Measurements from ENCODE around the gene ERFL. TPM values are rescaled to one million over a fixed set of nuclear protein-coding genes. Genes with fewer than 3 reads are reported as not detected.
"Not testable (repeated sequence)": the region's sequence is repeated elsewhere in the genome, so short reads cannot be mapped to it uniquely, and the experiment has no call there.

ERFL gene
- total RNA-seq, 2 donors from 2014 or later: not detected

DNA sequence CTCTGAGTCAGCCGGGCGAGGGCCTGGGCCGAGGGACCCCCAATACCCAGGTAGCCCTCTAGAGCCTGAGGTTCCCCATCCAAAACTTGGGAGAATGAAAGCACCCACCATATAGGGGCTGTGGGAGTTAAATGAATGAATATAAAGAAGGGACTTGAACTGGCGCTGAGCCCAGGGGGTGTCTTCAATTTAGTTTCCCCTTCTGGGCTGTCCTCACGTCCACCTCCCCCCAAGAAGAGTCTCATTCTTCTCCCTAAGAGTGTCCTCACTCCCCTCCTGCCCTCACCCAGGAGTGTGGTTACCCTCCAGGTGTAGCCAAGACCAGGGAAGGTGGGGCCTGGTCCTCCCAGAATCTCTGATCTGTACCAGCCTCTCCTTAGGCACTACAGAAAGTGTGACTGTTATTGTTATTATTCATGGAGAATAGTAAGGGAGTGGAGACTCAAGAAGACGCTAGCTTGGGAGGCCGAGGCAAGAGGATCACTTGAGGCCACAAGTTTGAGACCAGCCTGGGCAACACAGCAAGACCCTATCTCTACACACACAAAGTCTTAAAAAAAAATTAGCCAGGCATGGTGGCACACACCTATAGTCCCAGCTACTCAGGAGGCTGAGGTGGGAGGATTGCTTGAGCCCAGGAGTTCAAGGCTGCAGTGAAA lies 48.5 kb downstream of the ERFL start:
- Histone ChIP-seq H3K4me3 (no peak overlapping the region), H3K27me3 (no peaks in the 10 kb centered on the region), H3K9me3 (no peaks in the 10 kb centered on the region), H3K27ac (no peak overlapping the region), H3K4me1 (peaks cover 3% of the 10 kb centered on the region), H3K36me3 (replicated peaks in 1 of 2; ENCODE audit: insufficient read depth in 1 of 2, low read depth in 2 of 2) (no peaks in the 10 kb centered on the region)
- ATAC-seq (no peak), DNase-seq (no peak)
- no peak for TF ChIP-seq POLR2A (IDR thresholded peaks at IDR 0.05)
- TF ChIP-seq, protein P1, sequence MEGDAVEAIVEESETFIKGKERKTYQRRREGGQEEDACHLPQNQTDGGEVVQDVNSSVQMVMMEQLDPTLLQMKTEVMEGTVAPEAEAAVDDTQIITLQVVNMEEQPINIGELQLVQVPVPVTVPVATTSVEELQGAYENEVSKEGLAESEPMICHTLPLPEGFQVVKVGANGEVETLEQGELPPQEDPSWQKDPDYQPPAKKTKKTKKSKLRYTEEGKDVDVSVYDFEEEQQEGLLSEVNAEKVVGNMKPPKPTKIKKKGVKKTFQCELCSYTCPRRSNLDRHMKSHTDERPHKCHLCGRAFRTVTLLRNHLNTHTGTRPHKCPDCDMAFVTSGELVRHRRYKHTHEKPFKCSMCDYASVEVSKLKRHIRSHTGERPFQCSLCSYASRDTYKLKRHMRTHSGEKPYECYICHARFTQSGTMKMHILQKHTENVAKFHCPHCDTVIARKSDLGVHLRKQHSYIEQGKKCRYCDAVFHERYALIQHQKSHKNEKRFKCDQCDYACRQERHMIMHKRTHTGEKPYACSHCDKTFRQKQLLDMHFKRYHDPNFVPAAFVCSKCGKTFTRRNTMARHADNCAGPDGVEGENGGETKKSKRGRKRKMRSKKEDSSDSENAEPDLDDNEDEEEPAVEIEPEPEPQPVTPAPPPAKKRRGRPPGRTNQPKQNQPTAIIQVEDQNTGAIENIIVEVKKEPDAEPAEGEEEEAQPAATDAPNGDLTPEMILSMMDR (IDR thresholded peaks at IDR 0.05): no peak
- WGBS, 2 donors: 50 to 58% methylated on average over 7 of the region's 7 CpGs
- intact Hi-C loops (cut with DNase I): loop anchor here (5.0 kb wide), 2 partner anchors 58 to 78 kb away; partner anchors contain the start of gene RABAC1

DNA sequence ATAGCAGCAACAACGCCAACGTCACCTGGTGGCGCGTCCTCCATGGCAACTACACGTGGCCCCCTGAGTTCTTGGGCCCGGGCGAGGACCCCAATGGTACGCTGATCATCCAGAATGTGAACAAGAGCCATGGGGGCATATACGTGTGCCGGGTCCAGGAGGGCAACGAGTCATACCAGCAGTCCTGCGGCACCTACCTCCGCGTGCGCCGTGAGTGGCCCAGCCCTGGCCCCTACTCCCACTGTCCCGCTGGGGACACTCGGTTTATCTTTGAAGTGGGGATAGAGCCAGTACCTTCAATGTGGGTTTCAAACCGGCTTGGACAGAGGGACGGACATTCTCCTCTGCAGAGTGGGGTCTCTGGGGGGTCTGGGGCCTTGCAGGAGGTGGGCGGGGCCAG lies 49.2 kb downstream of the ERFL start:
- Histone ChIP-seq H3K27me3 (no peaks in the 10 kb centered on the region), H3K4me3 (no peak overlapping the region), H3K27ac (no peak overlapping the region), H3K4me1 (no peaks in the 10 kb centered on the region), H3K9me3 (no peaks in the 10 kb centered on the region), H3K36me3 (replicated peaks in 1 of 2; ENCODE audit: insufficient read depth in 1 of 2, low read depth in 2 of 2) (no peaks in the 10 kb centered on the region)
- DNase-seq: no peak
- TF ChIP-seq POLR2A (IDR thresholded peaks at IDR 0.05): no peak
- TF ChIP-seq, protein P1 (IDR thresholded peaks at IDR 0.05): no peak
- WGBS, 2 donors: 65 to 81% methylated on average over 8 to 21 of the region's 21 CpGs
- no peak for ATAC-seq
- intact Hi-C loops (cut with DNase I): loop anchor here (5.0 kb wide), 2 partner anchors 58 to 78 kb away; partner anchors contain the start of gene RABAC1

GRCh38 chr19:41877916-41878905 lies 50.0 kb downstream of the ERFL start:
- Histone ChIP-seq H3K9me3 (no peaks in the 10 kb centered on the region), H3K36me3 (replicated peaks in 1 of 2; ENCODE audit: insufficient read depth in 1 of 2, low read depth in 2 of 2) (no peaks in the 10 kb centered on the region), H3K4me1 (peaks cover 4% of the 10 kb centered on the region), H3K4me3 (no peak overlapping the region), H3K27ac (no peak overlapping the region), H3K27me3 (no peaks in the 10 kb centered on the region)
- 59 to 66% methylated on average over 13 to 16 of the region's 17 CpGs for WGBS, 2 donors
- no peak for TF ChIP-seq POLR2A (IDR thresholded peaks at IDR 0.05)
- TF ChIP-seq, protein P1 (IDR thresholded peaks at IDR 0.05): no peak
- intact Hi-C loops (cut with DNase I): loop anchor here (5.0 kb wide), 2 partner anchors 59 to 79 kb away; partner anchors contain the start of gene RABAC1
- ATAC-seq (no peak), DNase-seq (no peak)

- H3K27ac ChIP-seq: no peak within 1 kb of the TSS
- DNase-seq (no peak), ATAC-seq (no peak)
- H3K4me3 ChIP-seq: no peak within 1 kb of the TSS
- no peaks in the 10 kb centered on the region for H3K9me3 ChIP-seq
- no peaks in the 10 kb centered on the region for H3K36me3 ChIP-seq (replicated peaks in 1 of 2; ENCODE audit: insufficient read depth in 1 of 2, low read depth in 2 of 2)
- no peaks in the 10 kb centered on the region for H3K27me3 ChIP-seq
- no peak for TF ChIP-seq POLR2A (IDR thresholded peaks at IDR 0.05)
- TF ChIP-seq, protein P1 (IDR thresholded peaks at IDR 0.05): no peak
- 57 to 60% methylated on average over 8 to 9 of the region's 9 CpGs for WGBS, 2 donors
- intact Hi-C loops (cut with DNase I): loop anchor here (5.0 kb wide), 2 partner anchors 60 to 80 kb away; partner anchors contain the start of gene RABAC1
- peaks cover 8% of the 10 kb centered on the region for H3K4me1 ChIP-seq
Measured at GRCh38 chr19:41876847-41877832, 51.1 kb downstream of the ERFL start, which contains the start of gene CD79A. CD79A (plus strand) TSS chr19:41877279; CDS start chr19:41877305, 26 bp downstream.

DNA sequence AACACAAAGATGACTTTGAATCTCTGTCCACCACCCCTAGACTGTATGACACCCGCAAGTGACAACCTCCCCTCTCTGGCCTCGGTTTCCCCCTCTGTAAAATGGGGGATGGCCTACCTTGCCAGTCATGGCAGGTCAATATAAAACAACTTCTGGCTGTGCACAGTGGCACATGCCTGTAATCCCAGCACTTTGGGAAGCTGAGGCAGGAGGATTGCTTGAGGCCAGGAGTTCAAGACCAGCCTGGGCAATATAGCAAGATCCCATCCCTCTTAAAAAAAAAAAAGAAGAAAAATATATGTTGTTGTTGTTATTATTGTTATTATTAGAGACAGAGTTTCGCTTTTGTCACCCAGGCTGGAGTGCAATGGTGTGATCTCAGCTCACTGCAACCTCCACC lies 52.3 kb downstream of the ERFL start:
- 48 to 60% methylated on average over 3 of the region's 3 CpGs for WGBS, 2 donors
- not testable (repeated sequence) for H3K36me3 ChIP-seq (replicated peaks in 1 of 2; ENCODE audit: insufficient read depth in 1 of 2, low read depth in 2 of 2); DNase-seq; H3K4me1 ChIP-seq; H3K9me3 ChIP-seq; ATAC-seq; H3K27me3 ChIP-seq; H3K4me3 ChIP-seq
- intact Hi-C loops (cut with DNase I): loop anchor here (5.0 kb wide), 2 partner anchors 61 to 81 kb away; partner anchors contain the start of gene RABAC1
- H3K27ac ChIP-seq: peak overlapping the region in 1 of 4 donors; percentile 14
